DMS 273 (cell line): ENCODE results near the gene PIK3C2A.

Experiments used
- DNase-seq: peaks from one replicate; lab custom pipeline; 2025; ENCODE audit not compliant: unreplicated experiment; lab: John Stamatoyannopoulos, UW

The PIK3C2A gene

DNA sequence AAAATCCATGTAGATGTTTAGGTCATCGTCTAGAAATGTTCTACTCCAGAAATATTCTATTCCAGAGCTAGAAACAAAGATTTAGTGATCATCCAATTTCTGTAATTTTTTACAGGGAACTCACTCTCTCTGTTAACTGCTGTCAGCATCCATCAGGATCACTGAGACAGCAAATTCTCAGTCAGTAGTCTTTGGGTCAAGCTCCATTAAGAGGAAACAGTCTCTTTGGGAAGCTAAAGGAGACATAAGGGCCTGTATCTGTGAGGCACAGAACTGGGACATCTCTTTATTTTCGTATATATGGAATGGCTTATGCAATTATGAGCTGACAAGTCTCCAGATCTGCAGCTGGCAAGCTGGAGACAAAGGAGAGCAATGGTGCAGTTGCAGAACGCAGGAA lies 48.3 kb downstream of the PIK3C2A start:
- no peak for DNase-seq
